ENCODE results near the gene CCDC85C. TPM values are rescaled to one million over a fixed set of nuclear protein-coding genes. Genes with fewer than 3 reads are reported as not detected.

CCDC85C gene
- total RNA-seq, 2 donors from 2014 or later = 32.8 to 45.8 TPM

DNA sequence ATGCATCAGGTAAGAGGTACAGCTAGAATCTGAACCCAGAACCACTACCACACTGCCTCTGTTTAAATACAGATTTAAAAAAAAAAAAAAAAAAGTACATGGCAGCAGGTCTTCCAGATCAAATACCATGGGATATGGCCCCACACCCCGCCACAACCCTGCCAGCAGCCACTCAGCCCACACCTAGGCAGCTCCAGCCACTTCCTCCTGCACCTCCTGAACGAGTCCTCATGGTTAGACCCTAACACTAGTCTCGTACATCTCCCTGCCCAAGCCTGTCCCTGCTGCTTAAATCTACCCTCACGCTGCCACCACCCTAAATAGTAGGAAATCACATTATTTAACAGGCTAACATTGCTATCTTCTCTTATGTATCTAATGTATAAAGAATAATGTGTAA, 135.9 kb downstream of the CCDC85C start:
- Histone ChIP-seq H3K4me1 (ENCODE audit: control insufficient read depth, insufficient read depth, low read length) (no peaks in the 10 kb centered on the region), H3K9me3 (ENCODE audit: control insufficient read depth, low read length) (no peaks in the 10 kb centered on the region), H3K9ac (ENCODE audit: extremely low read depth, low read length, poor library complexity, severe bottlenecking) (no peak overlapping the region), H3K27me3 (ENCODE audit: control insufficient read depth, insufficient read depth, low read length, poor library complexity, severe bottlenecking) (no peaks in the 10 kb centered on the region), H3K4me3 (ENCODE audit: low read length) (no peak overlapping the region), H3K27ac (ENCODE audit: low read depth, low read length) (no peak overlapping the region), H3K36me3 (ENCODE audit: control insufficient read depth, insufficient read depth, low read length) (peaks cover 12% of the 10 kb centered on the region)
- peaks cover 18% of the 10 kb centered on the region for H3K36me3 Mint-ChIP-seq (ENCODE audit: low read depth)
- no peak overlapping the region for H3K4me3 Mint-ChIP-seq
- WGBS, 2 experiments (ENCODE audit: insufficient coverage in 1 of 2, insufficient read length in 1 of 2) = 88% methylated on average over 4 of the region's 4 CpGs; no CpG with 5 or more reads in 1 of the 2 experiments
- H3K9me3 Mint-ChIP-seq = no peaks in the 10 kb centered on the region
- TF ChIP-seq, protein P1, sequence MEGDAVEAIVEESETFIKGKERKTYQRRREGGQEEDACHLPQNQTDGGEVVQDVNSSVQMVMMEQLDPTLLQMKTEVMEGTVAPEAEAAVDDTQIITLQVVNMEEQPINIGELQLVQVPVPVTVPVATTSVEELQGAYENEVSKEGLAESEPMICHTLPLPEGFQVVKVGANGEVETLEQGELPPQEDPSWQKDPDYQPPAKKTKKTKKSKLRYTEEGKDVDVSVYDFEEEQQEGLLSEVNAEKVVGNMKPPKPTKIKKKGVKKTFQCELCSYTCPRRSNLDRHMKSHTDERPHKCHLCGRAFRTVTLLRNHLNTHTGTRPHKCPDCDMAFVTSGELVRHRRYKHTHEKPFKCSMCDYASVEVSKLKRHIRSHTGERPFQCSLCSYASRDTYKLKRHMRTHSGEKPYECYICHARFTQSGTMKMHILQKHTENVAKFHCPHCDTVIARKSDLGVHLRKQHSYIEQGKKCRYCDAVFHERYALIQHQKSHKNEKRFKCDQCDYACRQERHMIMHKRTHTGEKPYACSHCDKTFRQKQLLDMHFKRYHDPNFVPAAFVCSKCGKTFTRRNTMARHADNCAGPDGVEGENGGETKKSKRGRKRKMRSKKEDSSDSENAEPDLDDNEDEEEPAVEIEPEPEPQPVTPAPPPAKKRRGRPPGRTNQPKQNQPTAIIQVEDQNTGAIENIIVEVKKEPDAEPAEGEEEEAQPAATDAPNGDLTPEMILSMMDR (conservative IDR thresholded peaks at IDR 0.05) = no peak
- DNase-seq = no peak
- no peaks in the 10 kb centered on the region for H3K27me3 Mint-ChIP-seq (ENCODE audit: insufficient read depth)
- H3K27ac Mint-ChIP-seq = no peak overlapping the region
- H3K4me1 Mint-ChIP-seq = peaks cover 15% of the 10 kb centered on the region

DNA sequence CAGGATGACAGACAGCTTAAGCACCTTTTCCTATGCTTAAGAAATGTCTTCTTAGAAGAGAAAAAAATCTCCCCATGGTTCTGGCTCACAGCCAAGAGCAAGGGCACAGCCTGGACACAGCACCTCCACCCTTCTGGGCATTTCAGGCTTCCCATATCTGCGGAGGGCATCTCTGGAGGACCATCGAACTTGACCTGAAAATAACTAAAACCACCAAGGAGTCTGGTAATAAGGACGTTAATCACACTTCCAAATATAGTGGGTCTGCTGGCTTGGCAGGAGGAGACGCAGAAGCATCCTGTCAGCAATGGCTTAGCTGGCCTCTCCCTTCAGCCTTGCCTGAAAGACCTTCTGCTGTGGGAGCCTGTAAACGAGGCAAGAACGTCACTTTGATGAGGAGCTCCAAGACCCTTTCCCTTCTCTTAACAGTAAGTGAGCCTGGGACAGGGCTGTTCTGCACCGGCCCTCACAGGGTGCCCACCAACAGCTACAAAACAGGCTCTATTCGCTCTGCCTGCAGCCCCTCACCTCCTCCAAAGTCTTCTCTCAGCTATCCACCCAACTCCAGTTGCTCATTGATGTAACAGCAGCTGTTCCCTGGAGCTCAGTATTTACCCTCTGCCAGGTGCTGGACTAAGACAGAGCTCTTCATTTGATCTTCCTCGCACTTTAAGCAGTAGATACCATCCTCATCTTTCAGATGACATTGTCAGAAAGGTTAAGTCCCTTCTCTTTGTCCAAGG, 136.5 kb downstream of the CCDC85C start:
- peaks cover 17% of the 10 kb centered on the region for H3K36me3 ChIP-seq (ENCODE audit: control insufficient read depth, insufficient read depth, low read length)
- TF ChIP-seq, protein P1 (conservative IDR thresholded peaks at IDR 0.05) = no peak
- H3K4me1 Mint-ChIP-seq = peaks cover 15% of the 10 kb centered on the region
- H3K27ac ChIP-seq (ENCODE audit: low read depth, low read length) = no peak overlapping the region
- H3K4me3 ChIP-seq (ENCODE audit: low read length) = no peak overlapping the region
- H3K27me3 ChIP-seq (ENCODE audit: control insufficient read depth, insufficient read depth, low read length, poor library complexity, severe bottlenecking) = no peaks in the 10 kb centered on the region
- no peak overlapping the region for H3K4me3 Mint-ChIP-seq
- H3K27ac Mint-ChIP-seq = no peak overlapping the region
- no peaks in the 10 kb centered on the region for H3K27me3 Mint-ChIP-seq (ENCODE audit: insufficient read depth)
- DNase-seq = no peak
- no peaks in the 10 kb centered on the region for H3K4me1 ChIP-seq (ENCODE audit: control insufficient read depth, insufficient read depth, low read length)
- 93 to 95% methylated on average over 5 to 9 of the region's 9 CpGs for WGBS, 2 experiments (ENCODE audit: insufficient coverage in 1 of 2, insufficient read length in 1 of 2)
- H3K9me3 ChIP-seq (ENCODE audit: control insufficient read depth, low read length) = no peaks in the 10 kb centered on the region
- H3K9me3 Mint-ChIP-seq = no peaks in the 10 kb centered on the region
- H3K36me3 Mint-ChIP-seq (ENCODE audit: low read depth) = peaks cover 18% of the 10 kb centered on the region
- no peak overlapping the region for H3K9ac ChIP-seq (ENCODE audit: extremely low read depth, low read length, poor library complexity, severe bottlenecking)

DNA sequence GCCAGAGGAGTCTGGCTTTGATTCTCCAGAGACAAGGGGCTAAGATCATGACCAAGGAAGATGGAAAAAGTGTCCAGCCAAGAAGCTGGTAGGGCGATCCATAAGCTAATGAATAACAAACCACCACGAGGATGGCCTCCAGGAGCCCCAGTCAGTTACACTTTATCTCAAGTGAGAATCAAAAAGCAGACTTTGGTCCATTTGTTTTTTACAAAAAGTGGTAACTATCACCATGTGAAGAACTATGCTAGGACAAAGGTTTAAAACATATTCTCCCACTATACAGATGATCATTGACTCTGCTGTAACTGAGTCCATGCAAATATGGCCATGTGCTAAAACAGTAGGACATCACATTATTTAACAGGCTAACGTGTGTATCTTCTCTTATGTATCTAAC, 137.2 kb downstream of the CCDC85C start:
- Histone ChIP-seq H3K4me1 (ENCODE audit: control insufficient read depth, insufficient read depth, low read length) (no peaks in the 10 kb centered on the region), H3K9me3 (ENCODE audit: control insufficient read depth, low read length) (no peaks in the 10 kb centered on the region), H3K27ac (ENCODE audit: low read depth, low read length) (no peak overlapping the region), H3K4me3 (ENCODE audit: low read length) (no peak overlapping the region), H3K9ac (ENCODE audit: extremely low read depth, low read length, poor library complexity, severe bottlenecking) (no peak overlapping the region), H3K27me3 (ENCODE audit: control insufficient read depth, insufficient read depth, low read length, poor library complexity, severe bottlenecking) (no peaks in the 10 kb centered on the region), H3K36me3 (ENCODE audit: control insufficient read depth, insufficient read depth, low read length) (peaks cover 25% of the 10 kb centered on the region)
- Mint-ChIP-seq H3K4me1 (peaks cover 20% of the 10 kb centered on the region), H3K4me3 (no peak overlapping the region), H3K9me3 (no peaks in the 10 kb centered on the region), H3K27me3 (ENCODE audit: insufficient read depth) (no peaks in the 10 kb centered on the region), H3K36me3 (ENCODE audit: low read depth) (peaks cover 26% of the 10 kb centered on the region), H3K27ac (no peak overlapping the region)
- TF ChIP-seq, protein P1 (conservative IDR thresholded peaks at IDR 0.05) = no peak
- WGBS, 2 experiments (ENCODE audit: insufficient coverage in 1 of 2, insufficient read length in 1 of 2) = 90 to 98% methylated on average over 2 to 3 of the region's 3 CpGs
- DNase-seq = no peak

Measured in endodermal cell (in vitro differentiated cells).